Nephron progenitor cell (in vitro differentiated cells): ENCODE results near the gene PLEKHG4B.
A peak's percentile ranks its signal among the peaks of the same experiment; 100 is the strongest.

Experiments
- DNase-seq: peaks from one replicate; pipeline ENCODE4 v3.0.0; 2021
- H3K27ac Mint-ChIP-seq: 2 replicates; pipeline ENCODE4 v1.8.0; 2021; ENCODE audit warnings: mild to moderate bottlenecking, moderate library complexity, mixed read lengths
- H3K27me3 Mint-ChIP-seq: 2 replicates; pipeline ENCODE4 v1.8.0; 2021; ENCODE audit warnings: mild to moderate bottlenecking, low read depth, mixed read lengths; ENCODE audit not compliant: poor library complexity
- H3K36me3 Mint-ChIP-seq: 2 replicates; pipeline ENCODE4 v1.8.0; 2021; ENCODE audit warnings: low read depth, mixed read lengths
- H3K4me1 Mint-ChIP-seq: 2 replicates; pipeline ENCODE4 v1.8.0; 2021; ENCODE audit warnings: mixed read lengths
- H3K4me3 Mint-ChIP-seq: 2 replicates; pipeline ENCODE4 v1.8.0; 2021; ENCODE audit warnings: mild to moderate bottlenecking, moderate library complexity, mixed read lengths
- H3K9me3 Mint-ChIP-seq: 2 replicates; pipeline ENCODE4 v1.8.0; 2021; ENCODE audit warnings: mild to moderate bottlenecking, moderate library complexity, mixed read lengths
- CTCF ChIP-seq: fragments of 200-600 bp; sonication (generic); IDR thresholded peaks from 2 replicates; pipeline ENCODE4 v1.5.0; 2021; ENCODE audit warnings: antibody characterized with exemption

Gene PLEKHG4B

DNA sequence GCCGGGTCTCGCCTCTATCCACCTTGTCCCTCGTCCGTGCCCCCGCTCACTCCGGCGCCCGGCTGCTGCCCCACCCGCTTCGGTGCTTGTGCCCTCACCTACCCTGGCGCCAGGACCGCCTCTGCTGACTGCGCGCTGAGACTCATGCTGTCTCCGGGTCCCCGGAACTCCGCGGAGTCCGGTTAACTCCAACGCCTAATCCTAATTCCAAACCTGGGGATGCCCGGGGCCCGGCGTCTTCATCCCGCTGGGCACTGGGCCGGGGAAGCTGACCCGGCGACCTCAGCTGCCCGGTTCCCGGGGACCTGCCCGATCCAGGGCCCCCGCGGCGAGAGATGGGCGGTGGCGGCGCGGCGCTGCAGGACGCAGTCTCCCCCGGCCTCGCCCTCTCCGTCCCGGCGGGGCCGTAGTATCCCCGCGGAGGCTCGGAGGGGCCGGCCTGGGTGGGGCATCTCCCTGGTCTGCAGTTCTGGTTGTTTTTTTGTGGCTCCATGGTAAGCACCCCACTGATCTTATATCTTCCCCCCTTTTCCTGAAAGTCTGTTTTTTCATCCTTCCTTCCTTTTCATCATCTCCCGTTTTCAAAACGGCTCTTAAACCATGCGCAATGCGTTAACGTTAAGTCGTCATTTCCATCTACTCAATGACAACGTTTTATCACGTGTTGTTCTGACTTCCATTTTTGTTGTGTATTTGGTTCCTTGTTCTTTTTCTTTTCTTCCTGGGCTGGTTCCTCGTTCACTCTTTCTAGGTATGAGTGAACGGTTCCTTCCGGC lies 41.1 kb upstream of the PLEKHG4B start:
- no peak for DNase-seq
- H3K27ac Mint-ChIP-seq: no peak overlapping the region
- H3K4me3 Mint-ChIP-seq: no peak overlapping the region
- peaks cover 97% of the 10 kb centered on the region for H3K27me3 Mint-ChIP-seq
- TF ChIP-seq CTCF: no peak
- H3K9me3 Mint-ChIP-seq: peaks cover 4% of the 10 kb centered on the region
- H3K4me1 Mint-ChIP-seq: no peaks in the 10 kb centered on the region
- no peaks in the 10 kb centered on the region for H3K36me3 Mint-ChIP-seq

- no peak overlapping the region for H3K27ac Mint-ChIP-seq
- no peak for DNase-seq
- no peak for TF ChIP-seq CTCF
- no peak overlapping the region for H3K4me3 Mint-ChIP-seq
- peaks cover 4% of the 10 kb centered on the region for H3K9me3 Mint-ChIP-seq
- H3K27me3 Mint-ChIP-seq: peaks cover 97% of the 10 kb centered on the region
- H3K4me1 Mint-ChIP-seq: no peaks in the 10 kb centered on the region
- H3K36me3 Mint-ChIP-seq: no peaks in the 10 kb centered on the region
Measured at GRCh38 chr5:51500-51823, 40.5 kb upstream of the PLEKHG4B start.

- peaks cover 85% of the 10 kb centered on the region for H3K27me3 Mint-ChIP-seq
- H3K27ac Mint-ChIP-seq: no peak overlapping the region
- peak overlapping the region; percentile 54 for H3K4me3 Mint-ChIP-seq
- no peak for TF ChIP-seq CTCF
- H3K4me1 Mint-ChIP-seq: no peaks in the 10 kb centered on the region
- DNase-seq: peak; percentile 86
- peaks cover 4% of the 10 kb centered on the region for H3K9me3 Mint-ChIP-seq
- H3K36me3 Mint-ChIP-seq: no peaks in the 10 kb centered on the region
Measured at GRCh38 chr5:53381-54174, 38.4 kb upstream of the PLEKHG4B start.

- TF ChIP-seq CTCF: no peak
- Mint-ChIP-seq H3K27ac (no peak overlapping the region), H3K9me3 (peaks cover 5% of the 10 kb centered on the region), H3K36me3 (no peaks in the 10 kb centered on the region), H3K4me1 (no peaks in the 10 kb centered on the region), H3K4me3 (peak overlapping the region; percentile 67), H3K27me3 (peaks cover 79% of the 10 kb centered on the region)
- DNase-seq: no peak
Measured at GRCh38 chr5:54175-54730, 37.7 kb upstream of the PLEKHG4B start.

GRCh38 chr5:54876-55569 lies 36.9 kb upstream of the PLEKHG4B start:
- H3K4me1 Mint-ChIP-seq: no peaks in the 10 kb centered on the region
- peaks cover 12% of the 10 kb centered on the region for H3K9me3 Mint-ChIP-seq
- TF ChIP-seq CTCF: no peak
- peaks cover 77% of the 10 kb centered on the region for H3K27me3 Mint-ChIP-seq
- H3K27ac Mint-ChIP-seq: no peak overlapping the region
- no peak for DNase-seq
- peak overlapping the region; percentile 67 for H3K4me3 Mint-ChIP-seq
- H3K36me3 Mint-ChIP-seq: no peaks in the 10 kb centered on the region
